GM12801 (cell line): ENCODE results near the gene QRICH1.

Experiments used
- CTCF ChIP-seq: IDR thresholded peaks from one replicate; pipeline ENCODE4 v1.5.1; 2011; ENCODE audit warnings: control low read depth; ENCODE audit not compliant: insufficient read length; ENCODE audit errors: extremely low read depth

QRICH1 gene

GRCh38 chr3:48997714-48998637 is 95.9 kb downstream of the QRICH1 start:
- no peak for TF ChIP-seq CTCF

- TF ChIP-seq CTCF: no peak
Observed at GRCh38 chr3:48997102-48997635, 96.7 kb downstream of the QRICH1 start.

GRCh38 chr3:48996640-48997039 is 97.2 kb downstream of the QRICH1 start:
- no peak for TF ChIP-seq CTCF

GRCh38 chr3:48993834-48994233 is 100.0 kb downstream of the QRICH1 start:
- TF ChIP-seq CTCF: no peak

- no peak for TF ChIP-seq CTCF
Observed at GRCh38 chr3:48991851-48992545, 101.9 kb downstream of the QRICH1 start.

GRCh38 chr3:48990636-48991469 is 103.0 kb downstream of the QRICH1 start:
- no peak for TF ChIP-seq CTCF
